AG04449 (cell line): Measurements from ENCODE around the gene KLHDC9.

ENCODE experiments used
- CTCF ChIA-PET: fragments of 350-600 bp; formaldehyde crosslinking; extraction: SDS; loops from one replicate; lab custom pipeline; 2021; ENCODE audit warnings: antibody characterized with exemption; lab: Yijun Ruan, JAX
- POLR2A ChIA-PET: fragments of 400-600, 350-600 bp; formaldehyde crosslinking; extraction: SDS; loops from one replicate; lab custom pipeline; 2020; ENCODE audit warnings: antibody characterized with exemption, inconsistent platforms; lab: Yijun Ruan, JAX
- DNase-seq: peaks from one replicate; pipeline ENCODE4 v3.0.0-alpha.2; 2010; ENCODE audit warnings: low read depth, low spot score
- H3K4me3 ChIP-seq: 2 replicates; pipeline ENCODE4 v1.5.1; 2011; ENCODE audit warnings: low read depth, mild to moderate bottlenecking, control low read depth, low read length
- CTCF ChIP-seq: IDR thresholded peaks from one replicate; pipeline ENCODE4 v1.5.1; 2011; ENCODE audit warnings: mild to moderate bottlenecking, moderate library complexity, low read length, control low read depth, inconsistent platforms; ENCODE audit not compliant: insufficient read depth; ENCODE audit errors: missing control alignments

Gene KLHDC9

GRCh38 chr1:161084597-161084988, 13.6 kb upstream of the KLHDC9 start:
- H3K4me3 ChIP-seq = no peak overlapping the region
- no peak for TF ChIP-seq CTCF
- no peak for DNase-seq
- ChIA-PET POLR2A (interaction anchor here (0.7 kb wide), 1 partner anchor 39 kb away, joined by 3 read pairs; the partner anchor contains the start of gene USF1), CTCF (interaction anchor here (0.8 to 7.8 kb wide), 6 partner anchors 9 to 87 kb away, joined by 3 to 82 read pairs (median 12); partner anchors contain the start of gene KLHDC9)

GRCh38 chr1:161085165-161085564, 13.0 kb upstream of the KLHDC9 start:
- no peak overlapping the region for H3K4me3 ChIP-seq
- ChIA-PET POLR2A (no interaction called here), CTCF (interaction anchor here (0.6 to 7.8 kb wide), 7 partner anchors 9 to 87 kb away, joined by 3 to 82 read pairs (median 5); partner anchors contain the start of gene KLHDC9)

GRCh38 chr1:161086457-161086856, 11.7 kb upstream of the KLHDC9 start:
- no peak overlapping the region for H3K4me3 ChIP-seq
- CTCF ChIA-PET = interaction anchor here (0.6 to 7.8 kb wide), 5 partner anchors 12 to 89 kb away, joined by 3 to 82 read pairs (median 5); partner anchors contain the start of gene KLHDC9
- TF ChIP-seq CTCF = no peak
- DNase-seq = no peak
- POLR2A ChIA-PET = interaction anchor here (1.2 kb wide), 1 partner anchor 41 kb away, joined by 4 read pairs; the partner anchor contains the start of gene USF1

More at GRCh38 chr1:161085165-161085564, 13.0 kb upstream of the KLHDC9 start:
- TF ChIP-seq CTCF = no peak
- DNase-seq = no peak

GRCh38 chr1:161088587-161089110, 9.5 kb upstream of the KLHDC9 start:
- no peak for TF ChIP-seq CTCF
- POLR2A ChIA-PET = interaction anchor here (1.1 to 1.3 kb wide), 2 partner anchors 12 to 43 kb away, joined by 3 to 4 read pairs; partner anchors contain the start of gene USF1
- H3K4me3 ChIP-seq = no peak overlapping the region
- CTCF ChIA-PET = interaction anchor here (1.0 to 7.8 kb wide), 4 partner anchors 10 to 93 kb away, joined by 3 to 82 read pairs (median 4); partner anchors contain the start of gene KLHDC9
- DNase-seq = no peak

- DNase-seq = no peak
- ChIA-PET POLR2A (interaction anchor here (1.1 to 1.3 kb wide), 2 partner anchors 12 to 44 kb away, joined by 3 to 4 read pairs; partner anchors contain the start of gene USF1), CTCF (interaction anchor here (0.5 to 7.8 kb wide), 4 partner anchors 9 to 92 kb away, joined by 3 to 82 read pairs (median 4); partner anchors contain the start of gene KLHDC9)
- H3K4me3 ChIP-seq = no peak within 1 kb of the TSS
- no peak for TF ChIP-seq CTCF
These were observed 8.8 kb upstream of the KLHDC9 start, which contains the start of gene NECTIN4 for GRCh38 chr1:161089251-161089924. Gene NECTIN4, minus strand, starts transcription at chr1:161089558. Its CDS starts 262 bp downstream, at chr1:161089296.
